GM18520 (cell line): ENCODE data around the gene LINC00305.

ENCODE experiments used
- ATAC-seq: cut with Tn5 transposase; IDR thresholded peaks from one replicate; pipeline ENCODE4 v1.9.1; 2021; ENCODE audit not compliant: unreplicated experiment

LINC00305 gene

DNA sequence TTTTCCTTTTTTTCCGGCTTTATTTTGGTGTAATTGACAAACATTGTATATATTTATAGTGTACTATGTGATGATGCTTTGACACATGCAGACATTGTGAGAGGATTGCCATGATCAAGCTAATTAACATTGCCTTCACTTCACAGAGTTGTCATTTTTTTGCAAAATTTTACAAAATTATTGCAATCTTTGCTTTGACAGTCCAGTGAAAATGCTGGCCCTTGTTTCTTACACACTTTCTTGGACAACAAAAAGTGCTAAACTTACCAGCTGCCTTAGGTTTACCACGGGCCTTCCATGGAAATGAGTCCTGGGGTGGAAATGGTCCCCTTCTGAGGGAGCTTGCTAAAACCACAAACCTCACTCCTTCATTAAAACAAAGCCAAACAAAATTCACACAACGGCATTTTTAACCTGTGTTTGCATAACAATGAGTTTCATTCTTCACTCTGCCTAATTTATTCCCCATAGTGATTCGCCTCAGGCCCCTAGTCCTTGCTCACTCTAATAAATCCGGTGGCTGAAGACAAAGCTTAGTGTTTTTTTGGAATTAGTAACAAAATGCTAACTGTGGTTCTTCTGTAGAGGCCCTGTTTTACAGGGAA lies 32.2 kb downstream of the LINC00305 start:
- ATAC-seq, result no peak

GRCh38 chr18:64115881-64116280 lies 33.0 kb downstream of the LINC00305 start:
- ATAC-seq, result no peak

- ATAC-seq, result no peak
These were observed 36.9 kb downstream of the LINC00305 start for GRCh38 chr18:64111950-64112349.

- ATAC-seq, result no peak
These were observed 38.0 kb downstream of the LINC00305 start for GRCh38 chr18:64110692-64111480.

DNA sequence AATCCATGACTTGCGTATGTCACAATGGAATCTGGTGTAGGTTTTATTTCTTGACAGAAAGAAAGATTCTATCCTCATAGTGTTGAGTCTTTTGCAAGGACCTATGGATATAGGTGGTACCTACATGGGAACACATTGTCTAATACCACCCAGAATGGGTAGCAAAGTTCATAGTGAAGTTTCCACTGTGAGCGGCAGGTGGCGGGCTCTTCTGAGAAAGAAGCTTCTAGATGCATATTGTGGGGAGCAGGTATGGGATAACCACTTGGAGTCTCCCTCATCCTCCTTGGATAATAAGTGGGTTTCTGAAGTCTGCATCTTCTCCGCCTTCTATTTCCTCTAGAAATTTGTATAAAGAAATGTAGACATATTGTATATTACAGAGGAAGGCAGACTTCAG lies 44.9 kb downstream of the LINC00305 start:
- no peak for ATAC-seq

DNA sequence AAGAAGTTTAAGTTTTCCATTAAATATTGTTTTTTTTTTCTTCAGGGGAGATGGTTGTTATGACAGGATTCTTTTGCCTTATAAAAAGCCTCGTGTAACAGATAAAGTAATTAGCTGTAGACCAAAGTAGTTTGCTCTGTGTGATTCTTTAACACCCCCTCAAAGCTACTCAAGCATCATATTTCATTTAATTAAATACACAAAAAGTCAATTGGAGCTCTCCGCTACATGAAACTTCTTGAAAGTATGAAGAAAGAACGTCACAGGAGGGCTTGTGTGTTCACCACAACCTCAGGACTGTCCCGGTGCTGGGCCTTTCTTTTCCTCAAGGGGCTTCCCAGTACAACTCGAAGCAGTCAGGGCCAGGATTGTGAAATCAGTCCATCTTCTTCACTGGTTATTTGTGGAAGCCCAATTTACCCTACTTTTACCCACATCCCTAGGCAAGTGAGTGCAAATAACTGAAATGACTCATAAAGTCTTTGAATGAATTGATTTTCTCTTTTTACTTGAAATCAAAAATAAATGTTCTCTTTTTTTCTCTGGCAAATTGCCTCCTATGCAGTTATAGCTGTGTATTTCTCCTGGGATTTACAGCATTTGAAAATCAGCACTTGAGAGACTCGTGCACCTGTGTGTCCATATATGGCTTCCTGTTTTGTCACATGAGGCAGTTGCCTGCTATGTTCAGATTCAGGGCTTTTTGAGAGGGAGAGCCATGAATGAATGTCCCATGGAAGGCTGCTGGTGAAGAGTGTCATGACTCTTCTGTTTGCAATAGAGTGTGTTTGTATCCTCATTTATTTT lies 48.6 kb downstream of the LINC00305 start:
- ATAC-seq, result peak; percentile 32

DNA sequence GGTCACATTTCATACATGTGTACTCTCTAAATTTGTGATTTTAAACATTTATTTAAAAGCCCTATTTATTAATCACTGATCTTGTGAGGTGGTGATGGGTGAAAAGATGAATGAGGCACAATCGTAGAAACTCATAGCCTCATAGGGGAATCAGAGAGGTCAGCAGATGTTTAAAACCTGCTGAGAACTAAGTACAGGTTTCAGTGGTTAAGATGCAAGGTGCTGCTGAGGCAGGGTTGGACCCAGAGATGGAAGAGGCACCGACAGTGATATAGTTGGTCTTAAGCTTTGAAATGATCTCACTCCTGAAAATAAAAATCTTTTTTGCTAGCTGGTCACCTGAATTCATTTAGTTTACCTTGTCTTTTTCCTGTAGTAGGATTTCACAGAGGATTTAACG lies 49.6 kb downstream of the LINC00305 start:
- ATAC-seq, result no peak

DNA sequence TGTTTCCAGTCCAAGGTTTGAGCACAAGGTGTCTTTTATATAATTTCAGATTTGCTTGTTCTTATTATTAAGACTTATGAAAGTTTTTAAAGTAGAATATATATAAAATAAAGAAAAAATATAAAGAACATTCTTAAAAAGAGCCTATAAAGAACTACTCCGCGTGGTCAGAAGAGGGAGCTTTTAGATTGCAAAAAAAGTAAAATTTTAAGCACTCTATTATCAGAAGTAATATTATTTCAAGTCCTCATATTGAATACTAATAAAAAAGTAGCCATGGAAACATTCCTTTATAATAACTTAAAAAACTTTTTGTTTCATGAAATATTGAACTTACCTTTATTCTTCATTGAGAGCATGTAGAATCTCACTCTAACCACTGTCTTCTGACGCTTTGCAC lies 51.4 kb downstream of the LINC00305 start:
- no peak for ATAC-seq

DNA sequence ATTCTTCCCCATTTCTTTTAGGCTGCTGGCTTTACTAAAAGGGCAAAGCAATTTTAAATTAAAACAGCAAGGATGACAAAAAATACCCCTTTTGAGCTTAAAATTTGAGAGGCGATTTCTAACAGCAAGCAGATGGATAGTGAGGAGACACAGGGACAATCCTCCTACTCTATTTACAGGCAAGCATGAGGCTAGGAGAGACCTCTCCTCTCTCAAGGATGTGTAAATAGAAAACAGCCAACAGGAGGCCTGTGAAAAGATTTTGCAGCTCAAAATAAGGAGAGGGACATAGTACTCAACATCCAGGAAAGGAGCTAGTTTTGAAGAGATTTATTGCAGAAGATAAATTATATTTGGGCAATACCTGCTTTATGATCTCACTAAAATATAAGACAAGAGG lies 53.8 kb downstream of the LINC00305 start:
- no peak for ATAC-seq

GRCh38 chr18:64094210-64094609 lies 54.7 kb downstream of the LINC00305 start:
- ATAC-seq, result no peak

DNA sequence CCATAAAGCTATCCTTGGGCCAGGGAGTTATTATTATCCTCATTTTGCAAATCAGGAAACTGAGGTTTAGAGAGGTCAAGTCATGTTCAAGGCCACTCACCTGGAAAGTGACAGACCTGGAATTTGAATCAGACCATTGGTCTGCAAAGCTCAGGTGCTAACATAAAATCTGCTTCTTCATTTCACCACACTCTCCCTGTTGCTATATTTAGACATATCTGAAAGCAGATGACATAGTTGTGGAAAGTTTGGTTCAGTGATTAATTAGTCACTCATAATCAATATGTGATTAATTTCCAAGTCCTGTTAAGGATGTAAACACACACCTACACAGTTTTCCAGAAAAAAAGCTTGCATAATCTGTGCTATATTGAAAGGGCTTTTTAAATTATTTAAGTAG lies 57.4 kb downstream of the LINC00305 start:
- no peak for ATAC-seq

GRCh38 chr18:64090876-64091275 lies 58.0 kb downstream of the LINC00305 start:
- no peak for ATAC-seq

DNA sequence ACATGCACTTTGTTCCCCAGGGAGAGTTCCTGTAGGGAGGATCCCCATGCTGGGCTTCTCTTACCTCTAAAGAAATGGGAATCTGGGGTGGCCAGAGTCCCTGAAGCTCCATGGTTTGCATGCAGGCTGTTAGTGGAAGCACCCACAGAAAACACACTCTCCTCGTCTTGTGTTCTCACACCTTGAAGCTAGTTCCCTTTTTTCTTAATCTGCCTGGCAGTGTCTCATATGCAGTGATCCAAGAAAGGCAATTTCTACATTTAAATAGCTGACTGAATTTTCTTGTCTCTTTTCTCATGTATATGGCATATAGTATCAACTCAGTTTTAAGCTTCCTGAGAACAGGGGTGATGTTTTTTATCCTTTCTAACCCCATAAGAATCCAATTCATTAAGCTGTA lies 65.0 kb downstream of the LINC00305 start:
- ATAC-seq, result no peak

GRCh38 chr18:64082513-64082912 lies 66.4 kb downstream of the LINC00305 start:
- ATAC-seq, result no peak

GRCh38 chr18:64082054-64082453 lies 66.8 kb downstream of the LINC00305 start:
- ATAC-seq, result no peak

DNA sequence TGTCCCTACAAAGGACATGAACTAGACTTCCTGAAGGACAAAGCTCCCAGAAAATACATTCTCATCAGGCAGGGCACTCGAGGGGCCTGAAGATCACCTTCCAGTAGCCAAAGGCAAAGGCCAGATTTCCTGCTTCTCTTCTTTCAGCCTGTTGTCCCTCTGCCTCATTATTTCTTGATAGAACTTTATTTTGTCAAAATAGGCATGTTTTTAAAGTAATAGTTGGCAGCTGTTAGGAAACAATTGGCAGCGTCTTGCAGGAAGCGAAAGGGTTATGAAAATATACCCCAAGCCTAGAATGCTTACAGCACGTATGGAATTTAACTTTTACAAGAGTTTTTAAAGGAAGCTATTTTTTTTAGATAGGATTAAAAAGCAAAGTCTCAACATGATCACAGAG lies 74.9 kb downstream of the LINC00305 start:
- no peak for ATAC-seq

DNA sequence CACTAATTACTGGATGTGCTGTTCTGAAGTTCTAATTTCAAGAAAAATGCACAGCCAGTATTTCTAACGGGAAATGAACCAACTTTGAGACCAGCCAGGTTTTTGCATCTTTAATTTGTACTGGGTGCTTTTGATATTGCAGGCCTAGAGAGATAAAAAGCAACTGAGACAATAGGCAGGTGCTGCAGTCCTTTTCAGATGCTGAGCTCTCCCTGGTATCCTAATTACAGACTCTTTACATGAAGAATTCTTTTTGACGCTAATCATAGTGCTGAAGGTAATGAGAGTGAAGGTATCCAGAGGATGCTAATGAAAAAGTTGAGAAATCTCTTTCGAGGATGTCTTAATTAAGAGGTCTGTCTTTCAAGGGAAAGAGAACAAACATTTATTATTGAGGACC lies 93.9 kb downstream of the LINC00305 start:
- no peak for ATAC-seq

DNA sequence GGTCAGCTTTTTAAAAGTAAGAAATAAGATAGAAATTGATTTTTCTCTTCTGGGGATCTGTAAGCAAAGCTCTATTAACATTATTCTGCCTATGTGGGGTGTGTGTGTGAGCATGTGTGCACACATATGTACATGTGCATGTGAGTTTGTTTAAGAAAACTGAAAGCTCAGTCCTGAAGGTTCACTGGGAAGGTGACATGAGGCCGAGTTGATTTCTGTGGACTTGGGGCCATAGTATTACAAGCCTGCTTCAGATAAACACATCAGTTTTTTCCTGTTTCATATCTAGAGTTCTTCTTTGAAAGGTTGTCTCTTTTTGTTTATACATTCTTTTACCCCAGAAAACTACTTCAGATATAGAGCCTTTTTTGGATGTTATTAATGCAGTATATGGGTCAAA lies 95.6 kb downstream of the LINC00305 start:
- ATAC-seq, result no peak

DNA sequence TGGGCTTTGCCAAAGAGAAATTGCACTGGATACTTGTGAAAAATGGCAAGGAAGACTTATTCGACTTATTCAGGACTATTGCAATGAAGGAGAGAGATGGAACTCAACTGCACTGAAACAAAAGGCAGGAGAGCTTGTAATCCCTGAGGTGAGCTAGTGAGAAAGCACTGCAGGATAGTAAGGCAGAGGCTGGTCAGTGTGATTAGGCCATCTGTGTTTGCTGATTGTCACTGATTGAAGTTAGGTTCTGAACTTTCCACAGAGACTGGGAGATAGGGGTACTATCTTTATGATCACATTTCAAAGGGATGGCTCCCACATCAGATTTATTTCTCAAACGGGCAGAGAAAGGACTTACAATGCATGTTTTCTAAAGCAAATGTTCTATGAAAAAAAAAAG lies 96.1 kb downstream of the LINC00305 start:
- ATAC-seq, result no peak

- ATAC-seq, result no peak
These were observed 104.3 kb downstream of the LINC00305 start for GRCh38 chr18:64044616-64045015.

GRCh38 chr18:64042728-64043358 lies 106.0 kb downstream of the LINC00305 start:
- ATAC-seq, result no peak
